Esophagus (tissue), 2 donors: Measurements from ENCODE around the gene ARHGAP19. TPM values are rescaled to one million over a fixed set of nuclear protein-coding genes. Genes with fewer than 3 reads are reported as not detected.
"Not testable (repeated sequence)": the region's sequence is repeated elsewhere in the genome, so short reads cannot be mapped to it uniquely, and the experiment has no call there.

Experiments
- H3K27ac ChIP-seq, 2 donors: one replicate each; pipeline ENCODE4 v1.5.1; 2013; ENCODE audit warnings: low read depth in 2 of 2, mild to moderate bottlenecking in 2 of 2, inconsistent platforms in 1 of 2, low read length in 1 of 2, moderate library complexity in 1 of 2
- H3K27me3 ChIP-seq, 2 donors: one replicate each; pipeline ENCODE4 v1.6.1; 2013; ENCODE audit warnings: low read length in 2 of 2, control low read depth in 1 of 2, mild to moderate bottlenecking in 1 of 2; ENCODE audit not compliant: insufficient read depth in 2 of 2, control insufficient read depth in 1 of 2
- H3K36me3 ChIP-seq, 2 donors: one replicate each; pipeline ENCODE4 v1.6.1; 2013; ENCODE audit warnings: low read length in 1 of 2; ENCODE audit not compliant: control insufficient read depth in 2 of 2, insufficient read depth in 2 of 2
- H3K4me1 ChIP-seq, 2 donors: one replicate each; pipeline ENCODE4 v1.6.1; 2013; ENCODE audit warnings: low read length in 1 of 2; ENCODE audit not compliant: control insufficient read depth in 2 of 2, insufficient read depth in 2 of 2
- H3K4me3 ChIP-seq, 2 donors: one replicate each; pipeline ENCODE4 v1.5.1; 2013; ENCODE audit warnings: low read length in 2 of 2, mild to moderate bottlenecking in 2 of 2, low read depth in 1 of 2, moderate library complexity in 1 of 2
- H3K9me3 ChIP-seq, 2 donors: one replicate each; pipeline ENCODE4 v1.6.1; 2013; ENCODE audit warnings: mild to moderate bottlenecking in 2 of 2, low read depth in 1 of 2, low read length in 1 of 2, moderate library complexity in 1 of 2; ENCODE audit not compliant: control insufficient read depth in 2 of 2, insufficient read depth in 1 of 2
- WGBS, 2 donors: extraction: QIAGEN DNeasy Blood & Tissue Kit; methylation state at CpG; one replicate each; pipeline ENCODE4 v1.1.7; 2013; 5-methylcytosine and 5-hydroxymethylcytosine counted together
- polyA plus RNA-seq, 2 donors: library from polyadenylated mRNA; stranded (reverse); fragments of 200-250 nt; gene quantifications; one replicate each; pipeline ENCODE4 v1.2.3, GENCODE V29; 2013
- donor health status: healthy with polysubstance abuse.
- donor health status: Bipolar disorder and iron deficiency.

ARHGAP19 gene
- polyA plus RNA-seq, 2 donors: 1.5 to 3.4 TPM

GRCh38 chr10:97290576-97291356 is 1.7 kb downstream of the ARHGAP19 start:
- WGBS, 2 donors: 92 to 93% methylated on average over 17 of the region's 17 CpGs
- H3K36me3 ChIP-seq, H3K27ac ChIP-seq, H3K4me3 ChIP-seq, H3K27me3 ChIP-seq, H3K4me1 ChIP-seq, H3K9me3 ChIP-seq: not testable (repeated sequence)

DNA sequence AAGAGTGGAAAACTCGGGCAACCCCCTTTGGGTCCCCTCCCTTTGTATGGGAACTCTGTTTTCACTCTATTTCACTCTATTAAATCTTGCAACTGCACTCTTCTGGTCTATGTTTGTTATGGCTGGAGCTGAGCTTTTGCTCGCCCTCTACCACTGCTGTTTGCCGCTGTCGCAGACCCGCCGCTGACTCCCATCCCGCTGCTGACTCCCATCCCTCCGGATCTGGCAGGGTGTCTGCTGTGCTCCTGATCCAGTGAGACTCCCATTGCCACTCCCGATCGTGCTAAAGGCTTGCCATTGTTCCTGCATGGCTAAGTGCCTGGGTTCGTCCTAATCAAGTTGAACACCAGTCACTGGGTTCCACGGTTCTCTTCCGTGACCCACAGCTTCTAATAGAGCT is 2.4 kb downstream of the ARHGAP19 start:
- H3K4me1 ChIP-seq, H3K36me3 ChIP-seq, H3K27ac ChIP-seq, H3K9me3 ChIP-seq, H3K27me3 ChIP-seq, H3K4me3 ChIP-seq: not testable (repeated sequence)
- 94 to 95% methylated on average over 13 of the region's 13 CpGs for WGBS, 2 donors

DNA sequence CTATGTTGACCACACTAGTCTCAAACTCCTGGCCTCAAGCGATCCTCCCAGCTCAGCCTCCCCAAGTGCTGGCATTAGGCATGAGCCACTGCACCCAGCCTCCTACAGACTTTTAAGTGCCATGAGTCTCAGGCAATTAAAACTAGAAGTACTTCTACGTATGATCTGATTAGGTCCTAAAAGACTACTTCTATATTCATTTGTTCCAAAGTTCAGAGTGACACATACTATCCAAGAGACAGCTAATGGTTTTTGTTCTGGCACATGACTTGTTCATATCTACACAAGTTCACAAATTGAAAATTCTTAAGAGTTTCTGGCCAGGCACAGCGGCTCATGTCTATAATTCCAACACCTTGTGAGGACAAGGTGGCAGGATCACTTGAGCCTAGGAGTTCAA is 11.7 kb downstream of the ARHGAP19 start:
- no peak overlapping the region for H3K27ac ChIP-seq
- 79 to 94% methylated on average over 3 of the region's 3 CpGs for WGBS, 2 donors
- H3K36me3 ChIP-seq: no peaks in the 10 kb centered on the region
- no peaks in the 10 kb centered on the region for H3K4me1 ChIP-seq
- H3K9me3 ChIP-seq: no peaks in the 10 kb centered on the region
- no peaks in the 10 kb centered on the region for H3K27me3 ChIP-seq
- H3K4me3 ChIP-seq: no peak overlapping the region

- 77 to 82% methylated on average over 9 of the region's 9 CpGs for WGBS, 2 donors
- H3K27ac ChIP-seq: no peak overlapping the region
- H3K27me3 ChIP-seq: no peaks in the 10 kb centered on the region
- no peak overlapping the region for H3K4me3 ChIP-seq
- no peaks in the 10 kb centered on the region for H3K36me3 ChIP-seq
- no peaks in the 10 kb centered on the region for H3K9me3 ChIP-seq
- no peaks in the 10 kb centered on the region for H3K4me1 ChIP-seq
Measured at GRCh38 chr10:97279121-97279815, 13.2 kb downstream of the ARHGAP19 start.

GRCh38 chr10:97278491-97278989 is 13.9 kb downstream of the ARHGAP19 start:
- Histone ChIP-seq H3K4me3 (no peak overlapping the region), H3K27ac (no peak overlapping the region), H3K27me3 (no peaks in the 10 kb centered on the region), H3K4me1 (no peaks in the 10 kb centered on the region), H3K9me3 (no peaks in the 10 kb centered on the region), H3K36me3 (no peaks in the 10 kb centered on the region)

- Histone ChIP-seq H3K4me1 (no peaks in the 10 kb centered on the region), H3K4me3 (no peak overlapping the region), H3K27me3 (no peaks in the 10 kb centered on the region), H3K36me3 (no peaks in the 10 kb centered on the region), H3K27ac (no peak overlapping the region), H3K9me3 (no peaks in the 10 kb centered on the region)
- 58 to 71% methylated on average over 1 of the region's 1 CpG for WGBS, 2 donors
Measured at GRCh38 chr10:97277551-97277950, 14.9 kb downstream of the ARHGAP19 start.

GRCh38 chr10:97274828-97275227 is 17.6 kb downstream of the ARHGAP19 start:
- Histone ChIP-seq H3K4me1 (no peaks in the 10 kb centered on the region), H3K9me3 (no peaks in the 10 kb centered on the region), H3K36me3 (no peaks in the 10 kb centered on the region), H3K27me3 (no peaks in the 10 kb centered on the region), H3K27ac (no peak overlapping the region), H3K4me3 (no peak overlapping the region)
- 68 to 74% methylated on average over 3 of the region's 9 CpGs for WGBS, 2 donors

GRCh38 chr10:97273700-97274099 is 18.7 kb downstream of the ARHGAP19 start:
- Histone ChIP-seq H3K27ac (no peak overlapping the region), H3K36me3 (no peaks in the 10 kb centered on the region), H3K4me3 (no peak overlapping the region), H3K9me3 (no peaks in the 10 kb centered on the region), H3K27me3 (no peaks in the 10 kb centered on the region), H3K4me1 (no peaks in the 10 kb centered on the region)
- 96 to 98% methylated on average over 3 of the region's 3 CpGs for WGBS, 2 donors

- H3K4me1 ChIP-seq: no peaks in the 10 kb centered on the region
- no peaks in the 10 kb centered on the region for H3K36me3 ChIP-seq
- H3K9me3 ChIP-seq: no peaks in the 10 kb centered on the region
- no peaks in the 10 kb centered on the region for H3K27me3 ChIP-seq
- H3K27ac ChIP-seq: no peak overlapping the region
- no peak overlapping the region for H3K4me3 ChIP-seq
- 74 to 76% methylated on average over 3 of the region's 3 CpGs for WGBS, 2 donors
Measured at GRCh38 chr10:97270523-97271154, 21.8 kb downstream of the ARHGAP19 start.
